Ishikawa (cell line): Measurements from ENCODE around the gene CDC45.

Source experiments
- CEBPB ChIP-seq: IDR thresholded peaks from 2 replicates; pipeline ENCODE4 v1.6.1; 2012
- CREB1 ChIP-seq: IDR thresholded peaks from 2 replicates; pipeline ENCODE4 v1.6.1; 2012; ENCODE audit warnings: low read depth
- EGR1 ChIP-seq: IDR thresholded peaks from 2 replicates; pipeline ENCODE4 v1.6.1; 2012
- EP300 ChIP-seq: IDR thresholded peaks from 2 replicates; pipeline ENCODE4 v1.6.1; 2012; ENCODE audit warnings: borderline replicate concordance
- FOXM1 ChIP-seq: IDR thresholded peaks from 2 replicates; pipeline ENCODE4 v1.6.1; 2012; ENCODE audit warnings: low read depth, borderline replicate concordance
- NFIC ChIP-seq: IDR thresholded peaks from 2 replicates; pipeline ENCODE4 v1.6.1; 2012
- RAD21 ChIP-seq: IDR thresholded peaks from 2 replicates; pipeline ENCODE4 v1.6.1; 2012; ENCODE audit warnings: low read depth
- REST ChIP-seq: IDR thresholded peaks from 2 replicates; pipeline ENCODE4 v1.6.1; 2012; ENCODE audit warnings: low read depth, mild to moderate bottlenecking
- TAF1 ChIP-seq: IDR thresholded peaks from 2 replicates; pipeline ENCODE4 v1.6.1; 2012; ENCODE audit warnings: low read depth, mild to moderate bottlenecking
- TCF12 ChIP-seq: IDR thresholded peaks from 2 replicates; pipeline ENCODE4 v1.6.1; 2012; ENCODE audit warnings: low read depth
- TEAD4 ChIP-seq: IDR thresholded peaks from 2 replicates; pipeline ENCODE4 v1.6.1; 2012
- YY1 ChIP-seq: IDR thresholded peaks from 2 replicates; pipeline ENCODE4 v1.6.1; 2012; ENCODE audit warnings: low read depth
- ZBTB7A ChIP-seq: IDR thresholded peaks from 2 replicates; pipeline ENCODE4 v1.6.1; 2012; ENCODE audit warnings: low read depth
- TF ChIP-seq, protein P1 (sequence below): IDR thresholded peaks from 2 replicates; pipeline ENCODE4 v1.6.1; 2012
- TF ChIP-seq, protein P2 (sequence below): IDR thresholded peaks from 2 replicates; pipeline ENCODE4 v1.6.1; 2012

The CDC45 gene

GRCh38 chr22:19447330-19448075, 32.2 kb upstream of the CDC45 start, which contains the start of gene C22orf39:
C22orf39 (minus strand) TSS chr22:19447711; CDS start chr22:19447688, 23 bp downstream.
- TF ChIP-seq YY1 (peak; percentile 94), EGR1 (no peak; the same call in 1 of the 2 replicates), ZBTB7A (peak; percentile 98), TAF1 (peak; percentile 95), EP300 (no peak), CREB1 (peak; percentile 63), TCF12 (no peak; the same call in 1 of the 2 replicates)
- TF ChIP-seq, protein P1, sequence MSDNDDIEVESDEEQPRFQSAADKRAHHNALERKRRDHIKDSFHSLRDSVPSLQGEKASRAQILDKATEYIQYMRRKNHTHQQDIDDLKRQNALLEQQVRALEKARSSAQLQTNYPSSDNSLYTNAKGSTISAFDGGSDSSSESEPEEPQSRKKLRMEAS = peak; percentile 35; the same call in 1 of the 2 replicates
- TF ChIP-seq, protein P2, sequence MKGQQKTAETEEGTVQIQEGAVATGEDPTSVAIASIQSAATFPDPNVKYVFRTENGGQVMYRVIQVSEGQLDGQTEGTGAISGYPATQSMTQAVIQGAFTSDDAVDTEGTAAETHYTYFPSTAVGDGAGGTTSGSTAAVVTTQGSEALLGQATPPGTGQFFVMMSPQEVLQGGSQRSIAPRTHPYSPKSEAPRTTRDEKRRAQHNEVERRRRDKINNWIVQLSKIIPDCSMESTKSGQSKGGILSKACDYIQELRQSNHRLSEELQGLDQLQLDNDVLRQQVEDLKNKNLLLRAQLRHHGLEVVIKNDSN = peak; percentile 85

- TF ChIP-seq FOXM1 (no peak), CREB1 (no peak)
These were observed 31.6 kb upstream of the CDC45 start for GRCh38 chr22:19448076-19448607.

- TF ChIP-seq CEBPB = no peak
- no peak for TF ChIP-seq FOXM1
- TF ChIP-seq, protein P1 = no peak
- TF ChIP-seq REST = no peak
- TF ChIP-seq RAD21 = no peak
These were observed 30.8 kb upstream of the CDC45 start for GRCh38 chr22:19448739-19449421.

DNA sequence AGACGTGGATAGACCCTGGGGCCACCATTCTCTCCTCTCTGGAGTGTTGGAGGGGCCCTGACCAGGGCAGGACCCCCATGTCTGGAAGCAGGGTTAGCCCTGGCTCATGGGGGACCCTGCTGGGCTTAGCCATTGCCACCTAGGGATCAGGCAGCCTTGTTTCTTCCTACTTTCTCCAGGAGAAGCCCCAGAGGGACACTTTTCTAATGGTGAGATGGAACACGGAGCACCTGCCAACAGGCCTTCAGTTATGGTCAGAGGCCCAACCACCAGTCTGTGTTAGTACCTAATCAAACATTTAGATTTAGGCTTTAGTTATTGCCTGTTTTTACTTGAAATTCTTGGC, 30.3 kb upstream of the CDC45 start:
- TF ChIP-seq TEAD4 (no peak), TCF12 (no peak), ZBTB7A (no peak), NFIC (no peak), EP300 (no peak), RAD21 (no peak), REST (no peak), EGR1 (no peak), FOXM1 (no peak), CEBPB (no peak), YY1 (no peak)
- TF ChIP-seq, protein P2 = no peak
- TF ChIP-seq, protein P1 = no peak

- no peak for TF ChIP-seq RAD21
- no peak for TF ChIP-seq YY1
- no peak for TF ChIP-seq TCF12
- TF ChIP-seq EP300 = no peak
These were observed 29.2 kb upstream of the CDC45 start for GRCh38 chr22:19450363-19451175.
